ENCODE results near the gene TEX11. TPM values are rescaled to one million over a fixed set of nuclear protein-coding genes. Genes with fewer than 3 reads are reported as not detected.

TEX11 gene
- not detected in 5 replicates for total RNA-seq (2022; extraction: Qiagen RNA extraction)

DNA sequence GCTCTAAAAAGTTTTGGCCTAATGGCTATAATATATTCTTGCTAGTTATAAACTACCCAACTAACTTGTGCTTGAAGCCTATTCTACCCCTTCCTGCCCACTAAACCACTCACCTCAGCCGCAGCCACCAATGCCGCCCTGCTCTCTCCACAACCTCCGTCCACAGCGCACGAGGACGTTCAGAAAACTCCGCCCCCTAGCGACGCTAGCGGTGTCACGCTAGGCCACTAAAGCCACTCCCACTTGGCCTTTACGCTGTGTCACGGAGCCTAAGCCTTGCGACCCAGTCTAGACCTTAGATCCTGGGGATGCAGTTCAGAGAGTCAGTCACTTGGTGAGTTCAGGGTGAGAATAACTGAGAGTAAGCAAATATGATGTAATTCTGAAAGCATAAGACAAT is at the start of gene TEX11:
TEX11 (minus strand) TSS at position 171 of the 400 bp plus-strand sequence. CDS start 922 bp downstream, outside the sequence.

Other genes with a start within 250 kb of the TEX11 start
- gene SLC7A3, start 22.4 kb upstream of the TEX11 start, total RNA-seq (2022; extraction: Qiagen RNA extraction): 0.03 to 0.05 TPM (median 0.03 TPM) in 4 of 5 replicates, not detected in the other
- 69.4 to 74.2 TPM (median 71.1 TPM) in 5 replicates for gene SNX12, start 159.6 kb upstream of the TEX11 start, total RNA-seq (2022; extraction: Qiagen RNA extraction)
- gene FOXO4, start 187.1 kb upstream of the TEX11 start, total RNA-seq (2022; extraction: Qiagen RNA extraction): 1.2 to 1.8 TPM (median 1.8 TPM) in 5 replicates
- not detected in 5 replicates for gene CXorf65, start 198.0 kb upstream of the TEX11 start, total RNA-seq (2022; extraction: Qiagen RNA extraction)
- 0.11 to 0.39 TPM (median 0.24 TPM) in 5 replicates for gene IL2RG, start 202.9 kb upstream of the TEX11 start, total RNA-seq (2022; extraction: Qiagen RNA extraction)
- gene MED12, start 209.9 kb upstream of the TEX11 start, total RNA-seq (2022; extraction: Qiagen RNA extraction): 9.2 to 12.2 TPM (median 10.2 TPM) in 5 replicates
- gene NLGN3, start 236.1 kb upstream of the TEX11 start, total RNA-seq (2022; extraction: Qiagen RNA extraction): 0.84 to 1.1 TPM (median 1.0 TPM) in 5 replicates